ENCODE measurements around the gene SLC25A39. TPM values are rescaled to one million over a fixed set of nuclear protein-coding genes. Genes with fewer than 3 reads are reported as not detected.
"Not testable (repeated sequence)": the region's sequence is repeated elsewhere in the genome, so short reads cannot be mapped to it uniquely, and the experiment has no call there.

SLC25A39 gene
- total and polyA plus RNA-seq, 2 donors (not counting 3 experiments of a cell fraction or from before 2014, with no cell fraction given): 88.5 to 151 TPM

- Histone ChIP-seq H3K27ac (ENCODE audit: insufficient read depth, low read depth, low read length) (no peak overlapping the region), H3K9me1 (replicated peaks; ENCODE audit: control insufficient read depth, extremely low read depth, insufficient read depth, low read length) (no peaks in the 10 kb centered on the region), H3K27me3 (ENCODE audit: control insufficient read depth in 2 of 2, insufficient read depth in 2 of 2, low read length in 2 of 2) (peaks cover 0 to 2% of the 10 kb centered on the region in 2 experiments), H4K20me1 (replicated peaks; ENCODE audit: control insufficient read depth, extremely low read depth, insufficient read depth, low read length) (no peaks in the 10 kb centered on the region), H3K9ac (replicated peaks; ENCODE audit: extremely low read depth, insufficient read depth, low read length) (no peak overlapping the region), H3K36me3 (ENCODE audit: control insufficient read depth in 2 of 2, extremely low read depth in 1 of 2, insufficient read depth in 2 of 2, low read length in 2 of 2) (peaks cover 0 to under 1% of the 10 kb centered on the region in 2 experiments), H2AFZ (ENCODE audit: low read depth, low read length) (no peak overlapping the region), H3K9me3 (replicated peaks; ENCODE audit: control insufficient read depth, insufficient read depth, low read length) (no peaks in the 10 kb centered on the region), H3K4me2 (ENCODE audit: insufficient read depth, low read length) (no peak overlapping the region), H3K79me2 (ENCODE audit: control insufficient read depth, insufficient read depth, low read length) (peaks cover 2% of the 10 kb centered on the region), H3K4me3 (replicated peaks in 1 of 3; ENCODE audit: insufficient read depth in 1 of 3, low read depth in 1 of 3, low read length in 3 of 3) (no peak overlapping the region), H3K4me1 (ENCODE audit: control insufficient read depth, extremely low read depth, insufficient read depth, low read length) (no peaks in the 10 kb centered on the region)
- no peak for TF ChIP-seq JUN (IDR thresholded peaks at IDR 0.05; ENCODE audit: borderline replicate concordance, insufficient read depth, insufficient read length, low read depth)
- TF ChIP-seq MYC (IDR thresholded peaks at IDR 0.05; ENCODE audit: low read depth, low read length): no peak
- no peak for TF ChIP-seq POLR2AphosphoS5 (IDR thresholded peaks at IDR 0.05; ENCODE audit: insufficient read depth, low read depth, low read length)
- TF ChIP-seq POLR2A (IDR thresholded peaks at IDR 0.05; ENCODE audit: low read depth, low read length): no peak
- no peak for TF ChIP-seq EZH2 (IDR thresholded peaks at IDR 0.05; ENCODE audit: borderline replicate concordance, low read depth, low read length, severe bottlenecking)
- TF ChIP-seq FOS (IDR thresholded peaks at IDR 0.05; ENCODE audit: borderline replicate concordance, insufficient read depth, low read length): no peak
- TF ChIP-seq MAX (IDR thresholded peaks at IDR 0.05; ENCODE audit: insufficient read depth, insufficient read length): no peak
- TF ChIP-seq, protein P1, sequence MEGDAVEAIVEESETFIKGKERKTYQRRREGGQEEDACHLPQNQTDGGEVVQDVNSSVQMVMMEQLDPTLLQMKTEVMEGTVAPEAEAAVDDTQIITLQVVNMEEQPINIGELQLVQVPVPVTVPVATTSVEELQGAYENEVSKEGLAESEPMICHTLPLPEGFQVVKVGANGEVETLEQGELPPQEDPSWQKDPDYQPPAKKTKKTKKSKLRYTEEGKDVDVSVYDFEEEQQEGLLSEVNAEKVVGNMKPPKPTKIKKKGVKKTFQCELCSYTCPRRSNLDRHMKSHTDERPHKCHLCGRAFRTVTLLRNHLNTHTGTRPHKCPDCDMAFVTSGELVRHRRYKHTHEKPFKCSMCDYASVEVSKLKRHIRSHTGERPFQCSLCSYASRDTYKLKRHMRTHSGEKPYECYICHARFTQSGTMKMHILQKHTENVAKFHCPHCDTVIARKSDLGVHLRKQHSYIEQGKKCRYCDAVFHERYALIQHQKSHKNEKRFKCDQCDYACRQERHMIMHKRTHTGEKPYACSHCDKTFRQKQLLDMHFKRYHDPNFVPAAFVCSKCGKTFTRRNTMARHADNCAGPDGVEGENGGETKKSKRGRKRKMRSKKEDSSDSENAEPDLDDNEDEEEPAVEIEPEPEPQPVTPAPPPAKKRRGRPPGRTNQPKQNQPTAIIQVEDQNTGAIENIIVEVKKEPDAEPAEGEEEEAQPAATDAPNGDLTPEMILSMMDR (IDR thresholded peaks at IDR 0.05; ENCODE audit: extremely low read depth in 1 of 2, insufficient read depth in 1 of 2, low read depth in 1 of 2, low read length in 2 of 2): no peak
- TF ChIP-seq GATA2 (IDR thresholded peaks at IDR 0.05; ENCODE audit: insufficient read depth, insufficient read length, low read depth, low read length): no peak
- dilution Hi-C loops (cut with MboI; ENCODE audit: extremely low pct_ligation_motif_present, low sequenced_read_pairs) (no loop called here), intact Hi-C loops (cut with micrococcal nuclease) (loop anchor here (2.0 kb wide), 1 partner anchor 13 kb away; no protein-coding TSS in a partner anchor)
- no TSS peak for BruUV-seq (replicated peaks)
- ChIA-PET POLR2A (no interaction called here), CTCF (interaction anchor here (3.2 kb wide), 1 partner anchor 13 kb away, joined by 26 read pairs; no protein-coding TSS in a partner anchor)
- DNase-seq (ENCODE audit: low read depth, low spot score) (no peak), FAIRE-seq (no peak)
Measured at GRCh38 chr17:44343510-44344209, 19.0 kb upstream of the SLC25A39 start.

- H3K9me3 ChIP-seq (replicated peaks; ENCODE audit: control insufficient read depth, insufficient read depth, low read length); DNase-seq (ENCODE audit: low read depth, low spot score); H4K20me1 ChIP-seq (replicated peaks; ENCODE audit: control insufficient read depth, extremely low read depth, insufficient read depth, low read length); H3K79me2 ChIP-seq (ENCODE audit: control insufficient read depth, insufficient read depth, low read length); dilution Hi-C loops (cut with MboI; ENCODE audit: extremely low pct_ligation_motif_present, low sequenced_read_pairs); intact Hi-C loops (cut with micrococcal nuclease); H3K9ac ChIP-seq (replicated peaks; ENCODE audit: extremely low read depth, insufficient read depth, low read length); H3K4me1 ChIP-seq (ENCODE audit: control insufficient read depth, extremely low read depth, insufficient read depth, low read length); H3K36me3 ChIP-seq (ENCODE audit: control insufficient read depth in 2 of 2, extremely low read depth in 1 of 2, insufficient read depth in 2 of 2, low read length in 2 of 2); H3K4me3 ChIP-seq (replicated peaks in 1 of 3; ENCODE audit: insufficient read depth in 1 of 3, low read depth in 1 of 3, low read length in 3 of 3); FAIRE-seq; H3K9me1 ChIP-seq (replicated peaks; ENCODE audit: control insufficient read depth, extremely low read depth, insufficient read depth, low read length); H3K4me2 ChIP-seq (ENCODE audit: insufficient read depth, low read length); H3K27me3 ChIP-seq (ENCODE audit: control insufficient read depth in 2 of 2, insufficient read depth in 2 of 2, low read length in 2 of 2); BruUV-seq (replicated peaks); POLR2A ChIA-PET; H2AFZ ChIP-seq (ENCODE audit: low read depth, low read length); H3K27ac ChIP-seq (ENCODE audit: insufficient read depth, low read depth, low read length): not testable (repeated sequence)
- CTCF ChIA-PET: interaction anchor here (1.1 kb wide), 1 partner anchor 136 kb away, joined by 3 read pairs; no protein-coding TSS in a partner anchor
Measured at GRCh38 chr17:44340553-44340952, 15.9 kb upstream of the SLC25A39 start.
